HG03095 (cell line): ENCODE measurements around the gene INTS7.

Experiments
- ATAC-seq: cut with Tn5 transposase; IDR thresholded peaks from one replicate; pipeline ENCODE4 v1.9.1; 2021; ENCODE audit warnings: moderate library complexity; ENCODE audit not compliant: unreplicated experiment

Gene INTS7

DNA sequence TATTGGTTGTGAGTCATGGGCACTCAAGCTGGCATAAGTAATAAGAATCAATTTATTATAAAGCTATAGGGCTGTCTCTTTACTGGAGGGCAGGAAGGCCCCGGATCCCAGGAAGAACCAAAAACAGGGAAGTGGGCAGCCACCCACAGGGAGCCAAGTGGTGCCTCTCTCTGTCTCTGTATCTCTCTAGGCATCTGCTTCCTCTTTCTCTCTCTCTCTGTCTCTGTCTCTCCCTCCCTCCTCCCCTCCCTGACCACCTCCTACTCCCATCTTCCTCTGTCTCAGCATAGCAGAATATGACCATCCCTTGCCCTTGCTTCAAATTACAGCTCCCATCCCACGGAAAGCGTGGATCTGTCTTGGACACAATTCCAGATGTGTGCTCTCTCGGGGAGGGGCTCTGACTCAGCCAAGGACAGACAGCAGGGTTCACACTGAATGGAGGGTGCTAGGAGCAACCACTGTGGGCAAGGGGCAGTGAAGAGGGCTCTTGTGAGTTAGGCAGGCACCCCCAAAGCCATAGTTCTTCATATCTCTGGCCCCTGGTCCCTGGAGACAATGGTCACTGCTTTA is 124.4 kb downstream of the INTS7 start:
- no peak for ATAC-seq

DNA sequence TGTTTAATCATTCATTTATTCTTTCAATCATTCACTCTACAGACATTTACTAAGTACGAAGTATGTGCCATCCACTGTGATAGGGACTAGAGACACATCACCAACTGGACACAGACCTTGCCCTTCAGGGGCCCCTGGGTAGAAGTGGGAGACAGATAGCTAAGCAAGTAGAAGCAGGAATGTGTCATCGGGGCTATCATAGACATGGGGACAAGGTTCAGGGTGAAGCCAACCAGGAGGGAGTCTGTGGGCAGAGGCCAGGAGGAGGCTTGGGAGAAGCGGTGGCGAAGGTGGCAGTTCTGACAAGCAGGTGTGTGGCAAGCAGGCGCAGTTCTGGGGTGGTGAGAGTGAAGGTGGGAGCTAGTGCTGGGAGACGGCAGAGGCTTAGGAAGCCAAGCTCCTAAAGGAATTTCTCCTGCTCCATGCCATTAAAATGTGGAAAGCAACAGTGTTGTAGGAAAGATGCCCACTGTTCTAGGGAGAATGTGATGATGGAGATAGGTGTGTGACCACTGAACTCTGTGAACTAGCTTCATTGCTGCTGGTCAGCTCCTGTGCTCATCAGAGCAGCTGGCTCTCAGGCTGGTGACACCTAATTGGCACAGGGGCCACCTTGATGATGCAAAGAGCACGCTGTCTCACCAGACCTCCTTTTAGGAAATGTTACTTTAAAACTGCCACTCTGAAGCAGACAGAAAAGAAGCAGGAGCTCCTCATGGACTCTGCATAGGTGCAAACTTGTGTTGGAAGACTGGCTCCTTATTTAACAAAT is 125.1 kb downstream of the INTS7 start:
- no peak for ATAC-seq

DNA sequence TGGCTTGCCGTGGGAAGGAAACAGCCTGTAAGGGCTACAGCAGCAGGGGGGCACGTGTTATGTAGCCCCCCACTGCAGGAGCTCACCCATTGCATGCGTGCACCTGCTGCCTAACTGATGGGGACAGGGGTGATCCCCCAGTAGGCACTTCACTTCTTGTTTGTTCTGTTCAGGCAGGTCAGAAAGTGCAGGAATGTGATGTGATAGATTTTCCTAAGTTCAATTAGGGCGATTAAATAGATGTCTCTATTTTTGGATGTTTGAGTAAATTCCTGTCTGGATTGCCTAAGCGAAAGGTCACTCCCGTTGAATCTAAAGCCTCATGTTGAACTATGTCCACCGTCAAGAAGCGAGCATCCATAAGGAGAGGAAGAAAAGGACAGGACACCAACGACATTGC is 126.0 kb downstream of the INTS7 start:
- no peak for ATAC-seq

DNA sequence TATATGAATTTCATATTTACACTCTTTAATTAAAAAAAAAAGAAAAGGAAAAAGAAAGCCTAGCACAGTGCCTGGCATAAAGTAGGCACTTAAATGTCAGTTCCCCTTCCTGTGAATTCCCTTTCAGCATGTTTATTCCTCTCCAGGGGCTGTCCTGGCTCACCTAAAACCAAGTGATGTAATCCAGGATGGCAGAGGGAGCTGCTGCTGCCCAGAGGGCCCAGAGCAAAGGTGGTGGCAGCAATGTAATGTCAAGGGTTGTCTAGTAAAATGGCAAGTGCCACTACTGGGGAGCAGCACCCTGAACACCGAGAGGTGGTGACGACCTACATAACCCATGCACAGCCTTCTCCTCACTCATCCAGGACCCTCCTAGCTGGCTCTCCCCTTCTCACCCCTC is 126.4 kb downstream of the INTS7 start:
- ATAC-seq, result no peak

DNA sequence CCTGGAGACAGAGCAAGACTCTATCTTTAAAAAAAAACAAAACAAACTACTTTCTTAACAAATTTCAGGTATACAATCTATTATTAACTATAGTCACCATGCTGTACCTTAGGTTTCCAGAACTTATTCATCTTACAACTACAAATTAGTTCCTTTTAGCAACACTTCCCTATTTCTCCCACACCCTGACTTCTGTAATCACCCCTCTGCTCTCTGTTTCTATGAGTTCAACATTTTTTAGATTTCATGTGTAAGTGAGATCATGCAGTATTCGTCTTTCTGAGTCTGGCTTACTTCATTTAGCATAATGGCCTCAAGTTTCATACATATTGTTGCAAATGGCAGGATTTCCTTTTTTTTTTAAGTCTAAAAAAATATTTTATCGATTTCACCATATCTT is 126.9 kb downstream of the INTS7 start:
- ATAC-seq, result no peak

DNA sequence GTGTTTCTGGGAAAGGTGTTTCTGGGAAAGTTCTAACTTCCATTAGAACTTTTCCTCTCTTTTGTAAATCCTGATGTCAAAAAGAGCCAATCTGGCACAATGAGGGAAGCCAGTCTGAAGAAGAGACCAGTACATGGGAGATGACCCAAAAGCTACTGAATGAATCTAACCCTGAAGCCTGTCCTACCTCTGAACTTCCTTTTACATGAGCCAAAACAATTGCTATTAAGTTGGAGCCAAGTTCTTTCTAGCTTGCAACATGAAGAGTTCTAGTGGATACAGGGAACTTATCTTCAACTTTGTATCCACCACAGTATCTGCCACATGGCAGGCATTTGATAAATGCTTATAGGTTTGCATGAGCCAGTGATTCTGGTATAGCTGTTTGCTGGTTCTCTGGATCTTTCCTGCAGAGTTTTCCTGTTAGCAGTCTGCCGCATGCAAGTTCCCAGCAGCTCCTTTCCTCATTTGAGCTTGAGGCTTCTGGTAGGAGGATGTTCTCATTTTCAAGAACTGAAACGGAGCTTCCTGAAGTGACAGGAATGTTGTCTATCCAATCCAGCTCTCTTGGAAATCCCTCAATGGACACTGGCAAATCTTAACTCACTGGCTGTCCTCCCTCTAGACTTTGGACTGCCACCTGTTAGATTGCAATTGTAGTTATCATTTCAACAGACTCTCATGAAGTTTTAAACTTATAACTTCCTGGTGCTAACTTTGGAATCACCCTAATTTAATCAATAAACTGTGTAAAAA is 131.7 kb downstream of the INTS7 start:
- ATAC-seq, result no peak

DNA sequence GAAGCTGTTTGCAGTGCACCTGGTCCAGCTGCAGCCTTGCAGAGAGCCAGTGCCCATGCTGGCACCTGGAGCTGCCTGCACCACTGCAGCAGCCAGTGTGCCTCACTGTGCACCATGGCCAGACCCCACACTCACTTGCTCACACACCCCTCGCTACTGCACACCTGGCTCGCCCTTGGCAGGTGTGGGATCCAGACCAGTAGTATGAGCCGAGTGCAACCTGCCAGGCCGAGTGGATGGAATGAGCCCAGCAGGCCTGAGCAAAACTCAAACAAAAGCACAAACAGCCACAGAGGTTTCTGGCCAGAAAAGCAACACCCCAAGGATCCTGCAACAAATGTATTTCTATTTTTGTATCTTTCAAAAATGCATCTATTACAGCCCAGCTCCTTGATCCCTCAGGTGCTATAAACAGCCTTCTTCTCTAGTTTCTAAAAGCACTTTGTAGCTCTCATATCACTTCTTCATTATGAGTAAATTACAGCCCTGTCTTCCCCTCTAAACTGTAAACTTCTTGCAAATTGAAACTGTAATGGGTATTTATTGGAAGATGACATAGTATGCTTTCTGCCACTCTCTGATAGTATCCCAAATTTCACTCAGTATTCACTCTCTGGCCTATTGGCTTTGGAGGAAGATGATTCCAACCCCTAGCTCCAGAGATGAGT is 132.6 kb downstream of the INTS7 start:
- no peak for ATAC-seq

DNA sequence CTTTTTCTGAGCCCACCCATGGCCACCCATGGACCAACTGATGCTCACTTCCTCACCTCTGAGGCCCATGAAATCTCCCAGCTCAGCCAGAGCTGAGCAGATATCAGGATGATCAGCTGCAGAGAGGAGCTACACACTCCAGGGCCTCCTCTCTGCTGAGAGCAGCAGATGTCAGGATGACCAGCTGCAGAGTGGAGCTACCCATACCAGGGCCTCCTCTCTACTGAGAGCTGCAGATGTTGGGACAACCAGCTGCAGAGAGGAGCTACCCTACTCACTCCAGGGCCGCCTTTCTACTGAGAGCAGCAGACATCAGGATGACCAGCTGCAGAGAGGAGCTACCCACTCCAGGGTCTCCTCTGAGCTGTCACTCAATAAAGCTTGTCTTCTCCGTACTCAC is 133.4 kb downstream of the INTS7 start:
- ATAC-seq, result no peak

DNA sequence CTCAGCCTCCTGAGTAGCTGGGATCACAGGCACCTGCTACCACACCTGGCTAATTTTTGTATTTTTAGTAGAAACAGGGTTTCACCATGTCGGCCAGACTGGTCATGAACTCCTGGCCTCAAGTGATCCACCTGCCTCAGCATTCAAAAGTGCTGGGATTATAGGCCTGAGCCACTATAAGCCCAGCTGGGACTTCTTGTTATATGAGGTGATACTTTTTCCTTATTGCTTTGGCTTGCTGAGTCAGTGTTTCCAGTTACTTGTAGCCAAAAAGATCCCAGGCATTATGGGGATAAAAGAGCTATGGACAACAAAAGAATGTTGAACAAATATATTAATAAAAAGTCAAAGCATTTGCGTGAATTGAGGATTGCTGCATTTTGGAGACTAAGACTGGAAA is 134.9 kb downstream of the INTS7 start:
- ATAC-seq, result no peak

DNA sequence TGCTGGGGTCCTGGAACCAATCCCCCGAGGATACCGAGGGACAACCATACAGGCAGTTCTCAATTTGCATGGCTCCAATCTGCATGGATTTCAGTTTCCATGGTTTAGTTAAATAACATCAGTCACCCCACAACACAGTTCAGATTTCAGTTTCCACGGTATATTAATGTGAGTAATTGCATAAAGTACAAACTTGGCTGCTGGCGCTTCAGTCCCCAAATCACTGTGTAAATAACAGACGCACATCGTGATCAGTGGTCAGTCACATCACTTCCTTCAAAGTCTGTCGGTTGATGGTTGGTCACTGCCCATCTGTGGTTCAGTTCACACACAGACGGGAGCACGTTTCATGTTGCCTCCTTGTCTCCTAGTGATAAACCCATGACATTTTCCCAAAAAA is 138.4 kb downstream of the INTS7 start:
- no peak for ATAC-seq

DNA sequence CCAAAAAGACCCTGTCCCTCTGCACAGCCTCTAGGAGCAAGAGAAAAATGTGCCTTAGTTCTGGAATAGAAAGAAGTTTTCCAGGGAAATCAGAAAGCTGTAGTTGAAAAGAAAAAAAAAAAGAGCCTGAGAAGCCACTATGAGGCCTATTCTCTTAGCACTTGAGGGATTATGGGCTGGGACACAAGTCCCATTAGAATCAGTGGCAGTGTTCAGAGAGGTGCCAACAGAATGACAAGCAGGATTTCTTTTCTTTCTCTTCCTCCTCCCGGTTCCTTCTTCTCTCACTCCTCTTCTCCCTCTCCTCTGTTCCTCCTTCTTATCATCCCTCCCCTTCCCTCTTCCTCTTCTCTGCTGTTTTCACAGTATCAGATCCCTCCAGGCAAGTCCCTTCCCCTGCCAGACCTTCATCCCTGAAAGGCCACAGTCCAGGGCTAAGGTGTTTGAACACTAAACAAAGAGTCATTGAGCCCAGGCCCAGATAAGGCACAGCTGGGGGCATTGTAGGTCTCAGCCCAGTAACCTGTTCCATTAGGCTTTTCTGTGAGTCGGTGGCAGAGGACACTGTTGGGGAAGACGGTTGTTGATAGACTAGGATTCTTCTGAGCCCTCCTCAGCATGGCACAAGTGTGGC is 140.1 kb downstream of the INTS7 start:
- no peak for ATAC-seq

DNA sequence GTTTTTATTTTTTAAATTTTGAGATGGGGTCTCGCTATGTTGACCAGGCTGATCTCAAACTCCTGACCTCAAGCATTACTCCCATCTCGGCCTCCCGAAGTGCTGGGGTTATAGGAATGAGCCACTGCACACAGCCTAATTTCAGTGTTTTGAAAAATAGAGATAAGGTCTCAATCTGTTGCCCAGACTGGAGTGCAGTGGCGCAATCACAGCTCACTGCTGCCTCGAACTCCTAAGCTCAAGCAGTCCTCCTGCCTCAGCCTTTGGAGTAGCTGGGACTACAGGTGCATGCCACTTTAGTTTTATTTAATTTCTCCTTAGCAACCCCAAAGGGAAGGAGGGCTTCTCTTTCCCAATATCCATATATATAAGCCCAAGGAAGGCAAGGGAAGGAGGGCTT is 141.0 kb downstream of the INTS7 start:
- ATAC-seq, result no peak

DNA sequence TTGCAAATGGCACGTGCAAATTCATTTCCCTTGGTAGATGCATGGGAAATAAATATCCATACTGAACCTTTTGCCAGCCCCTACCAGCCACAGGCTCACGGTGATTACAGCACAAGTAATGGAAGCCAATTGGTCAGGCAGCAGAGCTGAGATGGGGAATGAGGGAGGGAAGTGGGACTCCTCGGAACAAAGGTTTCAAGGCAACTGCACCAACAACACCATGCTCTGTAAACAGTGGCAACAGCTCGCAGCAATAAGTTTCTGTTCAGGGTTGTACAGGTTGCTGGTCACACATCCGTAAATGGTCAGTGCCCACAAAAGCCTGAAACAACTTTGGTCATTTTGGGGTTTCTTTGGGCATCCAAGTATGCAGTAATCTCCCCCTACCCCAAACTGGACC is 142.1 kb downstream of the INTS7 start:
- no peak for ATAC-seq

DNA sequence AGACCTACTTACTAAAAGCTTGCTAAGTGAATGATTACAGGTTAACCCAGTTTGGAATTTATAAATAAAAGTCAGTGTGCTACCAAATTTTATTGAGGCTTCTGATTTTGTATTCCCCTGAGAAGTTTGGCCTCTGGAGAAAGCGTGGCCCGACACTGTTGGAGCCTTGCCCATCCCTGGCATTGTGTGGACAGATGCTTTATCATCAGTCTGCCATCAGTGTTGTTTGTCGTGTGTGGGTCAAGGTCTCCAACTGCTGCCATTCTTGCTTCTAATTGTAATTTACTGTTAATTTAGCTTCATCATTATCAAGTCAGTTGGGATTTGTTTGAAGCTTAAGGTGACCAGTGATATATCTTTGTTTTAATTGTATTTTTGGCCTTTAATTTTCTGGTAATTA is 142.8 kb downstream of the INTS7 start:
- ATAC-seq, result no peak

DNA sequence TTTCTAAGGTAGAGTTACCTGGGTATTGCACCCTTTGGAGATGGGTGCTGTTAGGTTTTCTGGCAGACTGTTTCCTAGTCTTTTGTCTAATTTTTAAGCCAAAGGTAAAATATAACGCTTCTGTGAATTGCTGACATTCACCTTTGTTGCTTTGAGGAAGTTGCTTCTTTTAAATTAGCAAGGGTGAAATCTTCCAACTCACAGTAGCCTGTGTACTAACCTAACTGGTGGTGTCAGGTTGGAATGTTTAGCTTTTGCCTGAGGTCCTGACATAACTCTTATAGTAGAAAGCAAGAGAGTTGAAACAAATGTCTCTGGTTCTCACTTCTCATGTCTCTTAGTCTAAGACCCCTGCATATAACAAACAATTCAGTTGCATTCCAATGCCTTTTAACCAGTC is 143.6 kb downstream of the INTS7 start:
- ATAC-seq, result no peak
